B cell (primary cell): Measurements from ENCODE around the gene LAYN. TPM values are rescaled to one million over a fixed set of nuclear protein-coding genes. Genes with fewer than 3 reads are reported as not detected.
A peak's percentile ranks its signal among the peaks of the same experiment; 100 is the strongest.

ENCODE experiments used
- ATAC-seq: fragments of 200-7000 bp; cut with Tn5 transposase; one replicate; pipeline ENCODE4 v1.10.0; 2021; ENCODE audit warnings: low read depth, mild to moderate bottlenecking, moderate number of reproducible peaks, moderate library complexity
- CTCF ChIA-PET: fragments of 350-600 bp; sonication (Branson Sonifier 250); formaldehyde crosslinking; loops from one replicate; lab custom pipeline; 2021; ENCODE audit warnings: antibody characterized with exemption, inconsistent platforms; lab: Charles Lee
- POLR2A ChIA-PET: fragments of 350-600 bp; sonication (Branson Sonifier 250); formaldehyde crosslinking; loops from one replicate; lab custom pipeline; 2021; ENCODE audit warnings: antibody characterized with exemption; lab: Charles Lee
- DNase-seq: peaks from one replicate; pipeline ENCODE4 v3.0.0; 2013
- H2AFZ ChIP-seq: 2 replicates; pipeline ENCODE4 v1.6.1; 2012; ENCODE audit warnings: mild to moderate bottlenecking, low read depth, low read length; ENCODE audit not compliant: insufficient read depth, poor library complexity, severe bottlenecking
- H3K27ac ChIP-seq, 2 donors: 1 replicate in 1 of 2; 2 replicates in 1 of 2; pipeline ENCODE4 v1.5.1; 2012 to 2013; ENCODE audit warnings: low read length in 2 of 2, mild to moderate bottlenecking in 2 of 2, moderate library complexity in 1 of 2
- H3K27me3 ChIP-seq, 4 experiments: fragments of 200-600 bp in 1 of 4; sonication (generic) in 1 of 4; replicated peaks in 1 of 4; 1 replicate in 2 of 4; 2 replicates in 2 of 4; pipeline versions ENCODE4 v1.6.1 to v1.7.0; 2013 to 2016; ENCODE audit warnings: low read length in 3 of 4, mild to moderate bottlenecking in 2 of 4, mixed read lengths in 1 of 4, moderate library complexity in 1 of 4; ENCODE audit not compliant: insufficient read depth in 4 of 4, control insufficient read depth in 3 of 4; ENCODE audit errors: control extremely low read depth in 1 of 4
- H3K36me3 ChIP-seq, 2 experiments: replicated peaks in 1 of 2; 1 replicate in 1 of 2; 2 replicates in 1 of 2; pipeline versions ENCODE4 v1.6.1 to v1.7.1; 2013; ENCODE audit warnings: low read length in 1 of 2; ENCODE audit not compliant: insufficient read depth in 2 of 2, control insufficient read depth in 1 of 2; ENCODE audit errors: control extremely low read depth in 1 of 2, extremely low read depth in 1 of 2
- H3K4me1 ChIP-seq, 2 donors: fragments of 200-600 bp in 1 of 2; sonication (generic) in 1 of 2; 1 replicate in 1 of 2; 2 replicates in 1 of 2; pipeline versions ENCODE4 v1.5.1 to v1.6.1; 2013 to 2017; ENCODE audit warnings: low read length in 2 of 2; ENCODE audit not compliant: control insufficient read depth in 2 of 2, insufficient read depth in 2 of 2
- H3K4me2 ChIP-seq: replicated peaks from 2 replicates; pipeline ENCODE3; 2012; ENCODE audit warnings: mild to moderate bottlenecking, low read depth, low read length; ENCODE audit not compliant: poor library complexity, severe bottlenecking
- H3K4me3 ChIP-seq, 5 experiments: fragments of 200-600 bp in 1 of 5; sonication (generic) in 1 of 5; 1 replicate in 3 of 5; 2 replicates in 2 of 5; pipeline versions ENCODE4 v1.5.1 to v1.7.0; 2011 to 2016; ENCODE audit warnings: low read length in 4 of 5, mild to moderate bottlenecking in 4 of 5, low read depth in 2 of 5, control low read depth in 1 of 5, moderate library complexity in 1 of 5; ENCODE audit not compliant: insufficient read depth in 1 of 5; ENCODE audit errors: control extremely low read depth in 1 of 5, extremely low read depth in 1 of 5
- H3K79me2 ChIP-seq: fragments of 200-600 bp; sonication (generic); one replicate; pipeline ENCODE4 v1.6.0; 2016; ENCODE audit warnings: low read length; ENCODE audit not compliant: control insufficient read depth, insufficient read depth
- H3K9ac ChIP-seq: fragments of 200-600 bp; sonication (generic); 2 replicates; pipeline ENCODE4 v1.6.1; 2017; ENCODE audit warnings: mild to moderate bottlenecking, low read length, moderate library complexity
- H3K9me3 ChIP-seq, 3 donors: one replicate each; pipeline versions ENCODE4 v1.6.1 to v1.7.1; 2013; ENCODE audit warnings: low read length in 2 of 3; ENCODE audit not compliant: control insufficient read depth in 2 of 3, insufficient read depth in 1 of 3; ENCODE audit errors: control extremely low read depth in 1 of 3
- H4K20me1 ChIP-seq: 2 replicates; pipeline ENCODE4 v1.6.0; 2012; ENCODE audit warnings: mild to moderate bottlenecking, low read length; ENCODE audit not compliant: insufficient read depth, control insufficient read depth, poor library complexity, severe bottlenecking
- H3K27ac Mint-ChIP-seq: one replicate; pipeline ENCODE4 v1.8.0; 2021; ENCODE audit warnings: mixed read lengths
- H3K27me3 Mint-ChIP-seq: one replicate; pipeline ENCODE4 v1.8.0; 2021; ENCODE audit warnings: mixed read lengths
- H3K4me1 Mint-ChIP-seq: one replicate; pipeline ENCODE4 v1.8.0; 2021; ENCODE audit warnings: mixed read lengths
- H3K4me3 Mint-ChIP-seq: one replicate; pipeline ENCODE4 v1.8.0; 2021; ENCODE audit warnings: mixed read lengths
- H3K9me3 Mint-ChIP-seq: one replicate; pipeline ENCODE4 v1.8.0; 2022; ENCODE audit warnings: mixed read lengths; ENCODE audit not compliant: insufficient read depth
- CTCF ChIP-seq: fragments of 200-600 bp; IDR thresholded peaks from one replicate; pipeline ENCODE4 v1.8.0; 2022; ENCODE audit warnings: antibody characterized with exemption, mild to moderate bottlenecking
- EZH2 ChIP-seq: IDR thresholded peaks from 2 replicates; pipeline ENCODE4 v1.6.1; 2012; ENCODE audit warnings: borderline replicate concordance, low read depth, mild to moderate bottlenecking, moderate library complexity, low read length; ENCODE audit not compliant: insufficient read depth, poor library complexity, severe bottlenecking
- WGBS: methylation state at CpG from one replicate; pipeline ENCODE4 v1.1.5; 2013; ENCODE audit warnings: missing lambda C conversion rate; ENCODE audit not compliant: insufficient coverage; 5-methylcytosine and 5-hydroxymethylcytosine counted together
- intact Hi-C: fragments of 100-400 bp; cut with micrococcal nuclease; formaldehyde crosslinking; loops from one replicate; pipeline ENCODE4 v1.10.0; 2022
- polyA plus RNA-seq: library from polyadenylated mRNA; depleted of rRNA; stranded (reverse); fragments of >200 nt; gene quantifications from 2 replicates; pipeline ENCODE4 v1.2.3, GENCODE V29; 2012
- total RNA-seq, 2 donors: library from RNA; stranded (reverse); fragments of 120-200 nt in 1 of 2; gene quantifications; 1 replicate in 1 of 2; 2 replicates in 1 of 2; pipeline versions ENCODE4 v1.2.3 to v1.2.4, GENCODE V29; 2013 to 2022

LAYN gene
- total and polyA plus RNA-seq, 2 donors (not counting 1 experiment from before 2014, with no cell fraction given): not detected

- Histone ChIP-seq H3K4me2 (peak overlapping the region; percentile 81), H3K9me3 (peaks cover 0 to 3% (median 0%) of the 10 kb centered on the region in 3 donors), H3K27ac (no peak overlapping the region), H4K20me1 (no peaks in the 10 kb centered on the region), H3K36me3 (no peaks in the 10 kb centered on the region), H3K9ac (peak overlapping the region; percentile 52), H3K4me1 (peaks cover 17 to 19% of the 10 kb centered on the region in 2 donors), H3K27me3 (peaks cover 3 to 32% (median 30%) of the 10 kb centered on the region in 4 experiments), H3K4me3 (peak overlapping the region in 3 of 5 experiments; percentile 7 to 59 (median 40)), H3K79me2 (no peaks in the 10 kb centered on the region), H2AFZ (peak overlapping the region; percentile 68)
- ChIA-PET POLR2A (no interaction called here), CTCF (interaction anchor here (0.9 to 2.0 kb wide), 2 partner anchors 21 to 1135 kb away, joined by 5 to 6 read pairs; no protein-coding TSS in a partner anchor)
- intact Hi-C loops: no loop called here
- H3K27ac Mint-ChIP-seq: no peak overlapping the region
- peaks cover 38% of the 10 kb centered on the region for H3K27me3 Mint-ChIP-seq
- no peaks in the 10 kb centered on the region for H3K9me3 Mint-ChIP-seq
- WGBS: 0% methylated on average over 1 of the region's 6 CpGs
- DNase-seq: no peak
- peak overlapping the region; percentile 56 for H3K4me3 Mint-ChIP-seq
- H3K4me1 Mint-ChIP-seq: peaks cover 15% of the 10 kb centered on the region
- TF ChIP-seq EZH2 (no peak), CTCF (no peak)
- ATAC-seq: no peak
Measured at GRCh38 chr11:111513240-111513605, 27.3 kb upstream of the LAYN start.

GRCh38 chr11:111514216-111515031, 26.1 kb upstream of the LAYN start, which contains the start of gene HOATZ:
Gene HOATZ (plus strand): TSS chr11:111514778. CDS start chr11:111514785, 7 bp downstream.
- Histone ChIP-seq H3K9ac (no peak within 1 kb of the TSS), H4K20me1 (no peaks in the 10 kb centered on the region), H3K4me1 (peaks cover 17 to 19% of the 10 kb centered on the region in 2 donors), H3K4me3 (peak within 1 kb of the TSS in 1 of 5 experiments; percentile 15), H3K79me2 (no peaks in the 10 kb centered on the region), H3K4me2 (peak within 1 kb of the TSS; percentile 52), H3K27ac (no peak within 1 kb of the TSS), H3K36me3 (no peaks in the 10 kb centered on the region), H3K9me3 (peaks cover 0 to 3% (median 0%) of the 10 kb centered on the region in 3 donors), H2AFZ (no peak within 1 kb of the TSS), H3K27me3 (peaks cover 3 to 32% (median 30%) of the 10 kb centered on the region in 4 experiments)
- ATAC-seq: peak; percentile 28
- Mint-ChIP-seq H3K27me3 (peaks cover 38% of the 10 kb centered on the region), H3K27ac (no peak within 1 kb of the TSS), H3K4me3 (peak within 1 kb of the TSS; percentile 54), H3K4me1 (peaks cover 15% of the 10 kb centered on the region), H3K9me3 (no peaks in the 10 kb centered on the region)
- ChIA-PET CTCF (interaction anchor here (2.0 kb wide), 1 partner anchor 19 kb away, joined by 6 read pairs; no protein-coding TSS in a partner anchor), POLR2A (no interaction called here)
- intact Hi-C loops: no loop called here
- peak; percentile 46 for DNase-seq
- no peak for TF ChIP-seq CTCF
- no peak for TF ChIP-seq EZH2
- WGBS: 29% methylated on average over 32 of the region's 39 CpGs
